ENCODE results near the gene PLCL2.

- no peak for TF ChIP-seq CTCF (IDR thresholded peaks at IDR 0.05)
- TF ChIP-seq POLR2A (IDR thresholded peaks at IDR 0.05), result no peak
These were observed 178.0 kb downstream of the PLCL2 start for GRCh38 chr3:17062736-17063135.
